ENCODE results near the gene OPTN. TPM values are rescaled to one million over a fixed set of nuclear protein-coding genes. Genes with fewer than 3 reads are reported as not detected.

OPTN gene
- total and polyA plus RNA-seq, 11 donors: 88.2 to 191 (median 128) TPM

DNA sequence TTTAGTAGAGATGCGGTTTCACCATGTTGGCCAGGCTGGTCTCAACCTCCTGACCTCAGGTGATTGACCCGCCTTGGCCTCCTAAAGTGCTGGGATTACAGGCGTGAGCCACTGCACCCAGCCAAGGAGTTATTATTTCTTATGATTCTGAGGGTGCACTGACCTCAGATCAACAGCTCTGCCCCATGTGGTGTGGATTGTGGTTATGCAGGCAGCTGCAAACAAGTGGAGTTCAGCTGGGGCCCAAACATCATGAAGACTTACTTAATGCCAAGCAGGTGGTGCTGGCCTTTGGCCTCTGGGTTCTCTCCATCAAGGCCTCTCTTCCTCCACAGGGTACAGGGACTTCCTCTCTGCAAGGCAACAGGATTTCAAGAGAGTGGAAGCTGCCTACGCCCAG, 45.1 kb upstream of the OPTN start:
- no peaks in the 10 kb centered on the region for H3K36me3 ChIP-seq
- H3K9me3 ChIP-seq: no peaks in the 10 kb centered on the region
- no peak for TF ChIP-seq POLR2A (IDR thresholded peaks at IDR 0.05)
- TF ChIP-seq, protein P1, sequence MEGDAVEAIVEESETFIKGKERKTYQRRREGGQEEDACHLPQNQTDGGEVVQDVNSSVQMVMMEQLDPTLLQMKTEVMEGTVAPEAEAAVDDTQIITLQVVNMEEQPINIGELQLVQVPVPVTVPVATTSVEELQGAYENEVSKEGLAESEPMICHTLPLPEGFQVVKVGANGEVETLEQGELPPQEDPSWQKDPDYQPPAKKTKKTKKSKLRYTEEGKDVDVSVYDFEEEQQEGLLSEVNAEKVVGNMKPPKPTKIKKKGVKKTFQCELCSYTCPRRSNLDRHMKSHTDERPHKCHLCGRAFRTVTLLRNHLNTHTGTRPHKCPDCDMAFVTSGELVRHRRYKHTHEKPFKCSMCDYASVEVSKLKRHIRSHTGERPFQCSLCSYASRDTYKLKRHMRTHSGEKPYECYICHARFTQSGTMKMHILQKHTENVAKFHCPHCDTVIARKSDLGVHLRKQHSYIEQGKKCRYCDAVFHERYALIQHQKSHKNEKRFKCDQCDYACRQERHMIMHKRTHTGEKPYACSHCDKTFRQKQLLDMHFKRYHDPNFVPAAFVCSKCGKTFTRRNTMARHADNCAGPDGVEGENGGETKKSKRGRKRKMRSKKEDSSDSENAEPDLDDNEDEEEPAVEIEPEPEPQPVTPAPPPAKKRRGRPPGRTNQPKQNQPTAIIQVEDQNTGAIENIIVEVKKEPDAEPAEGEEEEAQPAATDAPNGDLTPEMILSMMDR (IDR thresholded peaks at IDR 0.05): no peak
- no peak for ATAC-seq
- intact Hi-C loops (cut with DNase I): loop anchor here in 1 of 10 donors (10.0 kb wide), 1 partner anchor 330 kb away; no protein-coding TSS in a partner anchor
- H3K4me1 ChIP-seq: no peaks in the 10 kb centered on the region
- DNase-seq: no peak
- H3K27ac ChIP-seq: no peak overlapping the region
- no peak overlapping the region for H3K4me3 ChIP-seq
- H3K27me3 ChIP-seq: peaks cover 0 to 8% (median 0%) of the 10 kb centered on the region in 9 donors
- 60 to 88% (median 85%) methylated on average over 4 of the region's 4 CpGs for WGBS, 4 donors

DNA sequence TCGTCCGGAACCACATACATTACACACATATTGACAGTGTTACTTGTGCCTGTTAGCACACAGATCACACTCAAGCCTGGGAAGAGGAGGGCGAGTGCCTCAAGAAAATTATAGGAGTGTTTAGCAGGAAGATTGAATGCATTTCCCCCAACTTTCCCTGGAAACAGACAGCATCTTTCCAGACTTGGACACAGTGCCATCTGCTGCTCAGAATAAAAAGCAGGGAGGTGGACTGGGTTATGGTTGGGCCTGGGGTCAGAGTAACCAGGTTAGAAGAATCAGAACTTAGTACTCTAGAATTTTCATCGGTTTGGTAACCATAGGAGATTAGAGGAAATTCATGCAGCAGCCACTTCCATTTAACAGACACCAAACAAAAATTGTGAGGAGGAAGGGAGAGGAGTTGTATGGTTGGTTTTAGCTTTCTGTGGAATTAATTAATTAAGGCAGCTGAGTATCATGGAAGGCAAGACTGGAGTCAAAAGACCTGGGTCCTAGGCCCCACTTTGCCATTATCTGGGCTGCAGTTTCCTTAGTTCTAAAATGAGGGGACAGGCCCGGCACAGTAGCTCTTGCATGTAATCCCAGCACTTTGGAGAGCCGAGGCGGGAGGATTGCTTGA, 43.4 kb upstream of the OPTN start:
- intact Hi-C loops (cut with DNase I): loop anchor here in 1 of 10 donors (10.0 kb wide), 1 partner anchor 332 kb away; no protein-coding TSS in a partner anchor
- ATAC-seq (no peak), DNase-seq (no peak)
- Histone ChIP-seq H3K27ac (no peak overlapping the region), H3K27me3 (peaks cover 0 to 8% (median 0%) of the 10 kb centered on the region in 9 donors), H3K9me3 (no peaks in the 10 kb centered on the region), H3K36me3 (no peaks in the 10 kb centered on the region), H3K4me3 (no peak overlapping the region), H3K4me1 (no peaks in the 10 kb centered on the region)
- WGBS, 4 donors: 76 to 78% (median 77%) methylated on average over 7 of the region's 7 CpGs
- TF ChIP-seq, protein P1 (IDR thresholded peaks at IDR 0.05): peak in 7 of 12 donors; percentile 9 to 46 (median 39)
- no peak for TF ChIP-seq POLR2A (IDR thresholded peaks at IDR 0.05)

DNA sequence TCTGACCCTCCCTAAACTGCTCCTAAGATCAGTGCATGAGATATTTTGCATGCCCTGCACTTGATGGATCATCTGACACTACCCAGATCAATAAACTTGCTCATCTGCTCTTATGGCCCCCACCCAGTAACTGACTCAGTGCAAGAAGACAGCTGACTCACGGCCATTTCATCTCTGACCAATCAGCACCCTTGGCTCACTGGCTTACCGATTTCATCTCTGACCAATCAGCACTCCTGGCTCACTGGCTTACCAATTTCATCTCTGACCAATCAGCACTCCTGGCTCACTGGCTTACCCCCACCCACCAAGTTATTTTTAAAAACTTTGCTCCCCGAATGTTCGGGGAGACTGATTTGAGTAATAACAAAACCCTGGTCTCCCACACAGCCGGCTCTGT, 37.2 kb upstream of the OPTN start:
- Histone ChIP-seq H3K4me1 (no peaks in the 10 kb centered on the region), H3K27me3 (peaks cover 0 to 10% (median 0%) of the 10 kb centered on the region in 9 donors), H3K4me3 (no peak overlapping the region), H3K9me3 (no peaks in the 10 kb centered on the region), H3K36me3 (no peaks in the 10 kb centered on the region), H3K27ac (no peak overlapping the region)
- WGBS, 4 donors: 90 to 94% (median 92%) methylated on average over 4 to 5 of the region's 5 CpGs
- TF ChIP-seq, protein P1 (IDR thresholded peaks at IDR 0.05): no peak
- TF ChIP-seq POLR2A (IDR thresholded peaks at IDR 0.05): no peak
- intact Hi-C loops (cut with DNase I): loop anchor here in 1 of 10 donors (10.0 kb wide), 1 partner anchor 158 kb away; no protein-coding TSS in a partner anchor
- DNase-seq (no peak), ATAC-seq (no peak)

DNA sequence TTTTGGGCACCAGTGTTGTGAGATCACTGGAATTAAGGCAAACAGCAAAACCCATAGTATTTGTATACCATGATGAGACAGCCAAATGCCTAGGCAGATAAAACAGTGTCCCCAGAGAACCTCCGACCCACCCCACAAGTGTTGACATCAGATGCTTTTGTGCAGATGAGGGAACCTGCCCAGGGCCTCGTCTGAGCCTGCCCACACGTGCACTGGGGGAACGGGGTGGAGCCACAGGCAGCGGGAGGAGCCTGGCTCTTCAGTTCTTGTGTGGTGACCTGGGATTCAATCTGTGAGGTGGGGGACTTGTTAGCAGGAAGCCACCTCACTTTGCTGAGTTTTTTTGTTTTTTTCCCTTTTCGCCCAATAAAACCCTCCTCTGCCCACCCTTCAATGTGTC, 33.4 kb upstream of the OPTN start:
- TF ChIP-seq POLR2A (IDR thresholded peaks at IDR 0.05): no peak
- TF ChIP-seq, protein P1 (IDR thresholded peaks at IDR 0.05): no peak
- DNase-seq: no peak
- Histone ChIP-seq H3K36me3 (no peaks in the 10 kb centered on the region), H3K27ac (no peak overlapping the region), H3K4me1 (no peaks in the 10 kb centered on the region), H3K4me3 (no peak overlapping the region), H3K27me3 (peaks cover 0 to 10% (median 0%) of the 10 kb centered on the region in 9 donors), H3K9me3 (no peaks in the 10 kb centered on the region)
- intact Hi-C loops (cut with DNase I): loop anchor here in 1 of 10 donors (10.0 kb wide), 1 partner anchor 162 kb away; no protein-coding TSS in a partner anchor
- WGBS, 4 donors: 55 to 67% (median 62%) methylated on average over 6 of the region's 6 CpGs
- no peak for ATAC-seq
